Calu3 (cell line): Measurements from ENCODE around the gene ZBTB16. TPM values are rescaled to one million over a fixed set of nuclear protein-coding genes. Genes with fewer than 3 reads are reported as not detected.
A peak's percentile ranks its signal among the peaks of the same experiment; 100 is the strongest.

Source experiments
- BruUV-seq: library from RNA; stranded (reverse); fragments of 400-500 nt; replicated peaks from 2 replicates; lab custom pipeline; 2021; lab: Mats Ljungman, UMichigan
- CTCF ChIA-PET: fragments of 300-600 bp; sonication (Branson Sonifier 250); formaldehyde crosslinking; loops from one replicate; lab custom pipeline; 2022; ENCODE audit warnings: antibody characterized with exemption; lab: Charles Lee
- DNase-seq: peaks from one replicate; pipeline ENCODE4 v3.0.0; 2022
- H3K27ac Mint-ChIP-seq: one replicate; pipeline ENCODE4 v1.8.0; 2022; ENCODE audit warnings: mixed read lengths; ENCODE audit not compliant: unreplicated experiment
- H3K27me3 Mint-ChIP-seq: one replicate; pipeline ENCODE4 v1.8.0; 2022; ENCODE audit warnings: mixed read lengths; ENCODE audit not compliant: unreplicated experiment
- H3K36me3 Mint-ChIP-seq: one replicate; pipeline ENCODE4 v1.8.0; 2022; ENCODE audit warnings: mild to moderate bottlenecking, moderate library complexity, mixed read lengths; ENCODE audit not compliant: insufficient read depth, unreplicated experiment
- H3K4me1 Mint-ChIP-seq: one replicate; pipeline ENCODE4 v1.8.0; 2022; ENCODE audit warnings: mild to moderate bottlenecking, low read depth, mixed read lengths; ENCODE audit not compliant: unreplicated experiment
- H3K4me3 Mint-ChIP-seq: one replicate; pipeline ENCODE4 v1.8.0; 2022; ENCODE audit warnings: mild to moderate bottlenecking, low read depth, moderate library complexity, mixed read lengths; ENCODE audit not compliant: unreplicated experiment
- H3K9me3 Mint-ChIP-seq: one replicate; pipeline ENCODE4 v1.8.0; 2022; ENCODE audit warnings: low read depth, mixed read lengths; ENCODE audit not compliant: unreplicated experiment
- intact Hi-C: fragments of 100-400 bp; cut with micrococcal nuclease; formaldehyde crosslinking; loops from one replicate; pipeline ENCODE4 v1.10.0; 2022; ENCODE audit not compliant: unreplicated experiment
- total RNA-seq: library from RNA; stranded (reverse); gene quantifications from 2 replicates; pipeline ENCODE4 v1.2.3, GENCODE V29; 2022
- TF ChIP-seq, protein P1 (sequence below): fragments of 200-600 bp; IDR thresholded peaks from one replicate; pipeline ENCODE4 v1.8.0; 2022; ENCODE audit warnings: antibody characterized with exemption; ENCODE audit not compliant: unreplicated experiment

ZBTB16 gene
- total RNA-seq, 1 experiment from 2014 or later: not detected

DNA sequence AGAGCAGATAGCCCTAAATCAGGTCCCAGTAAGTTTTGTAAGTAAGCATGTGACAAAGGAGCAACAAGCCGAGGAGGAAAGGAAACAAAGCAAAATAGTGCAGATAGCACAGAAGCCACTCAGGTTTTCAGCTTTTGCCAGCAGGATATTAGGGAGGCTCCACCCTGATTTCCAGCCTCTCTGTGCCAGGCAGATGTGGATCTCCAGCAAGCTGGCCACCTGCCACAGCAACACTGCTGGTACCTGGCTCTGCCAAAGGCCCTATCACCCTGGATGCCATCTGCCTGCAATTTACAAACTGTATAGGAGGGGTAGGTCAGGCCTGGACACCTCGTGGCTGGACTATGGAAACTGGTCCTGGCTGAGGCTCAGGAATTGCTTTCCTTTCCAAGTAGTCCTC lies 224.5 kb downstream of the ZBTB16 start:
- no peak overlapping the region for H3K4me3 Mint-ChIP-seq
- no peak overlapping the region for H3K27ac Mint-ChIP-seq
- CTCF ChIA-PET: no interaction called here
- no peaks in the 10 kb centered on the region for H3K36me3 Mint-ChIP-seq
- no peaks in the 10 kb centered on the region for H3K27me3 Mint-ChIP-seq
- peaks cover 69% of the 10 kb centered on the region for H3K4me1 Mint-ChIP-seq
- TF ChIP-seq, protein P1, sequence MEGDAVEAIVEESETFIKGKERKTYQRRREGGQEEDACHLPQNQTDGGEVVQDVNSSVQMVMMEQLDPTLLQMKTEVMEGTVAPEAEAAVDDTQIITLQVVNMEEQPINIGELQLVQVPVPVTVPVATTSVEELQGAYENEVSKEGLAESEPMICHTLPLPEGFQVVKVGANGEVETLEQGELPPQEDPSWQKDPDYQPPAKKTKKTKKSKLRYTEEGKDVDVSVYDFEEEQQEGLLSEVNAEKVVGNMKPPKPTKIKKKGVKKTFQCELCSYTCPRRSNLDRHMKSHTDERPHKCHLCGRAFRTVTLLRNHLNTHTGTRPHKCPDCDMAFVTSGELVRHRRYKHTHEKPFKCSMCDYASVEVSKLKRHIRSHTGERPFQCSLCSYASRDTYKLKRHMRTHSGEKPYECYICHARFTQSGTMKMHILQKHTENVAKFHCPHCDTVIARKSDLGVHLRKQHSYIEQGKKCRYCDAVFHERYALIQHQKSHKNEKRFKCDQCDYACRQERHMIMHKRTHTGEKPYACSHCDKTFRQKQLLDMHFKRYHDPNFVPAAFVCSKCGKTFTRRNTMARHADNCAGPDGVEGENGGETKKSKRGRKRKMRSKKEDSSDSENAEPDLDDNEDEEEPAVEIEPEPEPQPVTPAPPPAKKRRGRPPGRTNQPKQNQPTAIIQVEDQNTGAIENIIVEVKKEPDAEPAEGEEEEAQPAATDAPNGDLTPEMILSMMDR: no peak
- no peaks in the 10 kb centered on the region for H3K9me3 Mint-ChIP-seq
- intact Hi-C loops: loop anchor here (5.0 kb wide), 2 partner anchors 33 to 113 kb away; no protein-coding TSS in a partner anchor
- no TSS peak for BruUV-seq
- DNase-seq: no peak

DNA sequence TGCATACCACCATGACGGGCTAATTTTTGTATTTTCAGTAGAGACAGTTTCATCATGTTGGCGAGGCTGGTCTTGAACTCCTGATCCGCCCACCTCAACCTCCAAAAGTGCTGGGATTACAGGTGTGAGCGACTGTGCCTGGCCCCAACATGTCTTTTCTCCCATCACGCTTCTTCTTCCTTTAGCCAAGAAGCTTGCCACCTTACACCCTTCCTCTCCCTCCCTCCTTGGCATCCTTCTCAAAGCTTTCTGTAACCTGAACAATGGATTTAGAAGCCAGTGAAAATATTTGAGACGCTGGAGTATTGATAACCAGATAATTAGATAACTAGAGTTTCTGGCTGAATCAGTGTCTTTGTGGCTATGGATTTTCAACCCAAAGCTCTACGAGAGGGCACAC lies 225.4 kb downstream of the ZBTB16 start:
- TF ChIP-seq, protein P1: no peak
- Mint-ChIP-seq H3K27ac (no peak overlapping the region), H3K36me3 (no peaks in the 10 kb centered on the region), H3K27me3 (no peaks in the 10 kb centered on the region), H3K4me3 (no peak overlapping the region), H3K9me3 (no peaks in the 10 kb centered on the region), H3K4me1 (peaks cover 68% of the 10 kb centered on the region)
- CTCF ChIA-PET: no interaction called here
- BruUV-seq: no TSS peak
- intact Hi-C loops: loop anchor here (5.0 kb wide), 2 partner anchors 32 to 112 kb away; no protein-coding TSS in a partner anchor
- DNase-seq: no peak

DNA sequence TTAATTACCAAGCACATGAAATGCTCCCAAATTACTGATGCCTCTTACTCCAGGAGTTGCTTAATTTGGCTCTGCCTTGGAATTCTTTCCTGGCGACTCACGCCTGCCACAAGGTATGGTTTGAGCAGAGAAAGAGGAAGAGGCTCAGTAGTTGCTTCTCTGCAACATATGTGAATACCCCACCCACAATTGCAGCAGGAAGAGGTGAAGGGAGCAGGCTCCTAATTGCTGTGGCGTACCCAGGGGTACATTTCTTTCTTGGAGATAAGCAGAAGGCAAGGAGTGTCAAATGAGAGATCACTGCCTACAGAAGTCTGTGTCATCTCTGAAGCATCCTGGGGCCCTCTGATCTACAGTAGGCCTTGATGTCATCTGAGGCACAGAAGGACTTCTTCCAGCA lies 226.1 kb downstream of the ZBTB16 start:
- no peaks in the 10 kb centered on the region for H3K36me3 Mint-ChIP-seq
- H3K27me3 Mint-ChIP-seq: no peaks in the 10 kb centered on the region
- no TSS peak for BruUV-seq
- TF ChIP-seq, protein P1: no peak
- CTCF ChIA-PET: no interaction called here
- intact Hi-C loops: no loop called here
- H3K27ac Mint-ChIP-seq: peak overlapping the region; percentile 87
- no peak for DNase-seq
- H3K9me3 Mint-ChIP-seq: no peaks in the 10 kb centered on the region
- H3K4me1 Mint-ChIP-seq: peaks cover 68% of the 10 kb centered on the region
- no peak overlapping the region for H3K4me3 Mint-ChIP-seq

DNA sequence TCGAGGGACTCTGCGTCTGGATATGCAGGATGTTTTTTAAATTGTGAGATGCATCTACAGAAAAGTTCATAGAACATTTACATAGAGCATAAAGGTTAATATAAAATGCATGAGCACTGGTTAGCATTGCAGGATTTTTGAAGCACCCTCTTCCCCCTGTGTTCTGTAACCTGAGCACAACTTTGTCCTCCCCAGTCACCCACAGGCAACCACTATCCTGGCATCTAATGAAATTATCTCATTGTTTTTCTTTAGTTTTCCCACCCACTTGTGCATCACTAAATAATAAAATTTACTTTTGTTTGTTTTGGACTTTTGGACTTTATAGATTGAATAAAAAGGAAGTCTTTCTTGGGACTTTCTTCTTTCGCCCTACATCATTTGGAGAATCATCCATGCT lies 226.7 kb downstream of the ZBTB16 start:
- Mint-ChIP-seq H3K4me3 (no peak overlapping the region), H3K27me3 (no peaks in the 10 kb centered on the region), H3K9me3 (no peaks in the 10 kb centered on the region), H3K4me1 (peaks cover 68% of the 10 kb centered on the region), H3K36me3 (no peaks in the 10 kb centered on the region), H3K27ac (no peak overlapping the region)
- CTCF ChIA-PET: no interaction called here
- BruUV-seq: no TSS peak
- TF ChIP-seq, protein P1: no peak
- DNase-seq: no peak
- intact Hi-C loops: no loop called here
